Hematopoietic multipotent progenitor cell treated with erythropoietin and hydrocortisone succinate and interleukin-3 and kit ligand, for 17 days (in vitro differentiated cells): ENCODE results near the gene PRDM11.

ENCODE experiments used
- DNase-seq: peaks from one replicate; pipeline ENCODE4 v3.0.0-alpha.2; 2015; ENCODE audit warnings: low spot score

Gene PRDM11

GRCh38 chr11:45157247-45158209, 11.1 kb downstream of the PRDM11 start:
- no peak for DNase-seq

GRCh38 chr11:45158210-45158731, 11.8 kb downstream of the PRDM11 start:
- no peak for DNase-seq

GRCh38 chr11:45158891-45159605, 12.6 kb downstream of the PRDM11 start:
- DNase-seq: no peak

- no peak for DNase-seq
Measured at GRCh38 chr11:45159781-45160365, 13.4 kb downstream of the PRDM11 start.

- DNase-seq: no peak
Measured at GRCh38 chr11:45161252-45162063, 15.0 kb downstream of the PRDM11 start.

- no peak for DNase-seq
Measured at GRCh38 chr11:45162064-45162375, 15.6 kb downstream of the PRDM11 start.

- DNase-seq: no peak
Measured at GRCh38 chr11:45162916-45163879, 16.8 kb downstream of the PRDM11 start.

GRCh38 chr11:45163956-45164575, 17.6 kb downstream of the PRDM11 start:
- no peak for DNase-seq

GRCh38 chr11:45165386-45165785, 18.9 kb downstream of the PRDM11 start:
- no peak for DNase-seq

- DNase-seq: no peak
Measured at GRCh38 chr11:45165806-45166603, 19.6 kb downstream of the PRDM11 start.

GRCh38 chr11:45166604-45166897, 20.1 kb downstream of the PRDM11 start:
- no peak for DNase-seq

GRCh38 chr11:45167283-45167682, 20.8 kb downstream of the PRDM11 start:
- no peak for DNase-seq

- DNase-seq: no peak
Measured at GRCh38 chr11:45168366-45169130, 22.1 kb downstream of the PRDM11 start.

- DNase-seq: no peak
Measured at GRCh38 chr11:45169310-45170072, 23.1 kb downstream of the PRDM11 start.

- no peak for DNase-seq
Measured at GRCh38 chr11:45170484-45170883, 24.0 kb downstream of the PRDM11 start.

GRCh38 chr11:45171550-45171949, 25.1 kb downstream of the PRDM11 start:
- no peak for DNase-seq

- DNase-seq: no peak
Measured at GRCh38 chr11:45173064-45173463, 26.6 kb downstream of the PRDM11 start.
